Skeletal muscle cell (primary cell): Measurements from ENCODE around the gene RPTOR.

ENCODE experiments used
- DNase-seq: peaks from one replicate; pipeline ENCODE4 v3.0.0-alpha.2; 2010; ENCODE audit warnings: low read depth
- H3K4me3 ChIP-seq: 2 replicates; pipeline ENCODE4 v1.5.1; 2011; ENCODE audit warnings: low read depth, mild to moderate bottlenecking, control low read depth, low read length, moderate library complexity

Gene RPTOR

DNA sequence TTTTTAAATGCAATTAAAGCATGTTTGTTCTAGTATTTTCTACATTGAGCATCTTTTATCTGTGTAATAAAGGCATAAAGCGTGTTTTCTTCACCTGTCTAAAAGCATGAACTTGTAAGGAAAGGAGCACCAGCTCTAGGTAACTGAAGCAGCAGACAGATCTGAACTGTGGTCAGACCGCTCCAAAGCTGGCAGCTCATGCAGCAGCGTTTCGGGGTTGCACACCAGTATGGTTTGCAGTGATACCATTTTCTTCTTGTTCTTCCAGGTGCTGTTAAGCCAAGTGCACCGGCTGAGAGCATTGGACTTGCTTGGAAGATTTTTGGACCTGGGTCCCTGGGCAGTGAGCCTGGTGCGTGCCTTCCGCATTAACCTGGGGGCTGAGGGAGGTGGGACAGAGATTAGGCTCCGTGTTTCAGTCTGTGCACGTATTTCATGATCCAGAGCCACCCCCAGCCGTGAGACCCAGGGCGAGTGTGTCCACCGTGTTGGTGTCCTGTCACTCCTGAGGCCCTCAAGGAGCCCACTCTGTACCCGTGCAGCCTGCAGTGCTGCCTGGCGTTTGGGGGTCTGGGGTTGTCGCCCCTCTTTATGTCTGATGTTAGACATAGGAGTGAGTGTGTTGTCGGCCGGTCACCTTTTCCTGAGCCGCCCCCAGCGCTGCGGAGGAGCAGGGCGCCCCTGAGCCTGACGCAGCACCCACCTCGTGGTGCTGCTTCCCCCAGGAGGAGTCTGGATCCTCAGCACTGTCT lies 310.7 kb downstream of the RPTOR start:
- DNase-seq, result no peak
- H3K4me3 ChIP-seq, result no peak overlapping the region

DNA sequence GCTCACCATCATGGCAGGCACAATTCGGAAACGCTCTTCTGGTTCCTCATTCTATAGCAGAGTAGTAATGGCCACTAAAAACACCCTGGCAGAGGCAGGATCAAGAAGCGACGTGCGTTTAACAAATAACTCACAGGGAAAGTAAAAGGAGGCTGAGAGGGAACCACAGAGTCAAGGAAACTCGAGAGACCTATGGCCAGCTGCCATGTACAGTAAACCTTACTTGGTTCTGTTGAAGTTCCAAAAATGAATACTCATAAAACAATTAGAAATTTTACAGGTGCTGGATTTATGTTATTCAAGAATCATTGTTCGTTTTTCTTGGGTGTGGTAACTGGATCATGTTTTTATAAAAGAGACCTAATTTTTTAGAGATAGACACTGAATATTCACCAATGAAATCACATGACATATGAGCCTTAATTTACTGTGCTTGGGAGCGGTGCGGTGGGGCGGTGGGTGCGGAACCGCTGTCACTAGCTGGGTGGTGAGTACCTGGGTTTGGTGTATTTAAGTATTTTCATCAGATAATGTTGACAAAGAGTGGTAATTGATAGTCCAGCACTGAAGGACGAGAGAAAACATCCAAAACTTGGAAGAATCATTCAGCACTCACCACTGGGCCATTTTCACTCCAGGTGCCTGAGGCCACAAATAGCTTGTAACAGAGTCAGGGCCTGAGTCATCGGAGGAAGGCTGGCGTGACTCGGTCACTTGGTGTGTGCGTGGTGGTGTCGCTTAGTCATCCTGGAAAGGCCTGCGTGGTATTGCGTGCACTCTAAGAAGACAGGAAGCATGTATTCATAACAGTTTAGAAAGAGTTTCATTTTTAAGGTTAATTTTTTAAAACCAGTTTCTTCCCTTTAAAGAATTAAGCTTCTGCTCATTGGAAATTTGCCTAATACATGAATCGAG lies 311.6 kb downstream of the RPTOR start:
- H3K4me3 ChIP-seq, result no peak overlapping the region

DNA sequence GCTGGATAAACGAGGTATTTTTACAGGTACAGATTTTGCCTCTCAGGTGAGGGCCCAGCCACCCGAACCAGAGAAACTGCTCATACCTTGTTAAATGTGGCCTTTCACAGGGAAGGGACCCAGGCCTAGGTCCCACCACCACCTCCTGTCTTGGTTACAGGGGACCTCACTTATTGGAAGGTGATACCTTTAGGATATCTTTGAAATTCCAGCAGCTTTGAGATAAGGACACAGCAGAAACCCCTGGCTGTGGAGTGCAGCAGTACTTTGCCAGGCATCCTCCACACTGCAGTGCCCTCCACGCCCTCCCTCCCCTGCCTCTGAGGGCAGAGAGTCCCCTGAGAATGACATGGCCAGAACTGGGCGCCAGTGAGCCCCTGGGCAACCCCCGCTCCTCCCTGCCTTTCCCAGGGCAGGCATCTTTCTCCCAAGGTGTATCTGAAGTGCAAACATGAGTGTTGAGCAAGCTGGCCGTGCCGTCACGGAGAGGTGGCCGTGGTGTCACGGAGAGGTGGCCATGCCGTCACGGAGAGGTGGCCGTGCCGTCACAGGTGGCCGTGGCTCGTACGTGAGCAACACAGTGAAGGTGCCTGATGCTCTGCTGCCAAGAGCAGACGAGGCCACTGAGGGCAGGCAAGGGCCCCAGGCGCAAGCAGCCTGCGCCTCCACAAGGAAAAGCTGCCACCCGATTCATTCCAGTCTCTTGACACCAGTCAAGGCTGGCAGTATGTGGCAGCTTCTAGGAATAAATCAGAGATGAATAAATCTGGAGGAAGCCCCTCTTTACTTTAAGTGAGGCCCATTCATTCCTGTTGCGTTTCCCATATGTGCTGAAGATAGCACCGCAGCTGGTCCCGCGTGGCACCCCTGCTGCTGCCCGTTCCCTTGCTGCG lies 312.5 kb downstream of the RPTOR start:
- H3K4me3 ChIP-seq, result no peak overlapping the region

More for the DNA sequence above, 311.6 kb downstream of the RPTOR start:
- peak; percentile 95 for DNase-seq

DNA sequence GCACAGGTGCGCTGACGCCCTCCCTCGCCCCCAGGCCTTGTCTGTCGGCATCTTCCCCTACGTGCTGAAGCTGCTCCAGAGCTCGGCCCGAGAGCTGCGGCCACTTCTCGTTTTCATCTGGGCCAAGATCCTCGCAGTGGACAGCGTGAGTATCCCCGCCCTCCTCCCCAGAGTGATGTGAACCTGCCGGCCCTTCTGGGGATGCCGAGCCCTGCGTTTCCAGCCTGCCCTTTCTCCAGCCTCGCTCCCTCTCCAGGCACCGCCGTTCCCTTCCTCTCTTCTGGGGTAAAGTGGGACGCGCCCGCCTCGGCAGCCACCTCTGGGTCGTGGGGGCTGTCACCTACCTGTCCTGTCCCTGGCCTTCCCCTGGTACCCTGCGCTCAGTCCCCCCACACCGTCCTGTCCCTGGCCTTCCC lies 313.1 kb downstream of the RPTOR start:
- DNase-seq, result no peak
- no peak overlapping the region for H3K4me3 ChIP-seq

More for the DNA sequence above, 312.5 kb downstream of the RPTOR start:
- DNase-seq, result no peak

DNA sequence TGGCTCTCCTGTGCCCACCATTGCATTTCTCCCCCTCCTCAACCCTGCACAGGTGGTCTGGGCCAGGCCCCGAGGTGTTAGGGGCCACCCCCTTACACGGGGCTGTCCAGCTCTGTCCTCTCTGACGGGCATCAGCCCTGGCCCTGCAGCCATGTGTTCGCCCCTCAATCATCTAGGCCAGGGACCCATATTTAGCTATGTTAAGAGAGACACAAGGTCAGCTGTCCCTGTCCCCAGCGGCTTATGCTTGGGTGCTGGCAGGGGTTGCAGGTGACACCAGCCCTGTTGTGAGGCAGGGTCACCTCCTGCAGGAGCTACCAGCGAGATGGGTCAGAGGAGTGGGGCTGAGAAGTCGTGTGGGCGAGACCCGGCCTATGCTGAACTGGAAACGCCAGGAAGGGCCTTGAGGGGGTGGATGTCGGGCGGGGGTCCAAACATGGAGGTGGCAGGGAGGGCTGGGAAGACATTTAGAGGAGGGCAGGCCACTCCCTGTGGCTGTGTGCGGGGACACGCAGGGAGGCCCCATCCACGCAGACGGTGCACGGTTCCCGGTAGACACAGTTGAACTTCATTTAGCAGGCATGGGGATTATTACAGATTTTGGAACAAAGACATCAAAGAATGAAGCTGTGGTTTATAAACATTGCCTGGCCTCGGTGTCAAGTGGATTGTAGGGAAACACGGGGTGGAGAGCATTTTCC lies 313.8 kb downstream of the RPTOR start:
- no peak for DNase-seq

DNA sequence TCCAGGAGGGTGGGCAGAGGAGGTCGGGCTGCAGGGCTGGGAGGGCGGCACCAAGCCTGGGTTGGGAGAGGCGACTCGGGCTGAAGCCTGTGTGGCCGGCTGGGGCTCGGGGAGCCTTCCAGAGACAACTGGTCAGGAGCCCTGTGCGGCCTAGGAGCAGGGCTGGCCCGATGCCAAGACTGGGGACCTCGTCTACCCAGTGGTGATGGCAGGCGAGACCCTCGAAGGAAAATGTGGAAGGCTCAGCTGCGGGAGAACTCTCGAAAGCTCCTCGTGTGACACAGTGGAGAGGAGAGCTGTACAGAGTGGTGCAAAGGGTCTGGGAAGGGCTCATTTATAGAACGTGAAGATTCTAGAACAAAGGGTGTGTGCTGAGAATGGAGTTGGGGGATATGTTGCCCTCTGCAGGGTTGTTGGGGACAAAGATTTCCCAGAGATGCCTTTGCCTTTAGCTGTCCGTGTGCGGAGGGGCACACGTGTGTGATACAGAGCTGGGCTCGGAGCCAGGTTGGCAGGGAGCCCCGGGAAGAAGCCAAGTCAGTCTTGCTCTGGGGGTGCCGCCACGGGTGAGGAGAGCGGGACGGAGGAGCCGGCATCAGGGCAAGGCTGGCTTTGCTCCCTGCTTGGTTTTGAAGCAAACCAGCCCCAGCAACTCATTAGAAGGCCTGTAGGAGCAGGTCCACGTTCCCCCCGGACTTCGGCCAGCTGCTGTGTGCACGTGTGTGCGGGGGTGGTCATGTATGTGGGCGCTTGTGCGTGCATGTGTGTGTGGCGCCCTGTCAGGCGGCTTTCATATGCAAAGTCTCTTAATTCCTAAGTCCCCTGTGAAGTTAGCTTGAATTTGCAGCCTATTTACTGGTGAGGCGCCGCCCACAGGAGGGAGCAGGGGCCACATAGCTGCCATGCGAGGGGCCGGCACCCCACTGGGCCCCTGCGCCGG lies 314.6 kb downstream of the RPTOR start:
- DNase-seq, result peak; percentile 89
- no peak overlapping the region for H3K4me3 ChIP-seq

More for the DNA sequence above, 313.8 kb downstream of the RPTOR start:
- no peak overlapping the region for H3K4me3 ChIP-seq

DNA sequence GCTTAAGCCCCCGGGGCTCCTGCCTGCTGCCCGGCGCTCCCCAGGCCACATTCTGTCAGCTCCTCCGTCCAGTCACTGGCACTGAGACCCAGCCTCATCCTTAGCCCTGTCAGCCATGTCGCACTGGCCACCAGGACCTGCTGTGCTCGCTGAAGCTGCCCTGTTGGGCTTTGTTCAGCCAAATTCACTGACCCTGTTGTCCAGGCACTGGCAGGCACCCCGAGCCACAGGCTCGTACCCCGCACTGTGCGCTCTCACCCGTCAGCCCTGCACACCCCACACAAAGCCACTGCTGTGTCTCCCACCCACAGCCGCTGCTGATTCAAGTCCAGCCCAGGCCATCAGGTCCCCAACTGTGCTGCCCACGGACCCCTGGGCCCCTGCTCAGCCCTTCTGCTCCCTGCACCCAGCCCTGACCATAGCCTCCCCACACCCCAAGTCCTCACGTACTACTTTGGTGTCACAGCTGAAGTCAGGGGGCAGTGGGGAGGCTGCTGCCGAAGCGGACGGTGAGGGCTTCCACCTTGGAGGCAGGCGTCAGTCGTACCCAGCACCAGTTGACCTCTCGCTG lies 315.5 kb downstream of the RPTOR start:
- DNase-seq, result no peak
- H3K4me3 ChIP-seq, result no peak overlapping the region

DNA sequence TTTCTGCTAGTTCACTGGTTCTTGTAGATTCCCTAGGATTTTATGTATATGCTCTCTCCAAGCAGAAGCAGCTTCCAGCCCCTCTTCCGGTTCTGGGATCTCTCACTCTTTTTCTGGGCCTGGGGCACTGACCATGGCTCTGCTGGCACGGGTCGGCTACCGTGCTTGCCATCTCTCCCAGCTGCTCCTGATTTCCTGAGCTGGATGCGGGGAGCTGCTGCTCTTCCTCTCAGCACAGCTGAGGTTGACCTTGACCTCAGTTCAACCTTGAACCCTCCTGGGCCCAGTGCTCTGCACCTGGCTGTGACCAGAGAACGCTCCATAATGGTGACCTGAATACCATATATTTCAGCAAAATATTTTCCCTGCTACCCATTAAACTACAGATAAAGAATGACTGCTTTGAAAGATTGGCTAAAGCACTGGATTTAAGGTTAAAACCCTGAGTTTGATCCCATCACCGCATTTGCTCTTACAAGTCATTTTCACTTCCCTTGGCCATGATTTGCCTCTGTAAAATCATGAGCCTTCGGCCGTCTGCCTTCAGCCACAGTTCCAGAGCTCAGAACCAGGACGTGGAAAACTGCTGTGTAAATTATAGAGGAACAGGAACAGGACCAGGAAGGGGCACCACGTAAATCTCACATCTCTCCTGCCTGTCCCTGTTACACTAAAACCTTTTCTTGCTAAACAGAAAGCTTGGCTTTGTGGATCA lies 316.2 kb downstream of the RPTOR start:
- no peak for DNase-seq
- H3K4me3 ChIP-seq, result no peak overlapping the region

DNA sequence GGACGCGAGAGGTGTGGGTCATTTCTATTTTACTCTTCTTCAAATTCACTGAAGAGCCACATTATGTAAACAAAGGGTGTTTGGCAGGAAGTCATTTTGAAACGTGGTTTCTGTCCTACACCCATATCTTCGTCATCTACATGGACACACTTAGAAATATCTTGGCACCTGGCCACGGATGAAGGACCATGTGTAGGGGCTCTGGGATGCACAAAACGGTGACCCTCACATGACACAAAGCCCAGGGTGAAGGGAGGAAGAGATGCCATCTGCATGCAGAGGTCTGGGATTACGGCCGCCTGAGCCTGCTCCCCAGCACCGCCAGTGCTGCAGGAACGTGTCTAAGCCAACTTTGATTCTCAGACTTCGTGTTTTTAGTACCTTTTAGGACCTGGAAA lies 316.8 kb downstream of the RPTOR start:
- DNase-seq, result no peak
- H3K4me3 ChIP-seq, result no peak overlapping the region

DNA sequence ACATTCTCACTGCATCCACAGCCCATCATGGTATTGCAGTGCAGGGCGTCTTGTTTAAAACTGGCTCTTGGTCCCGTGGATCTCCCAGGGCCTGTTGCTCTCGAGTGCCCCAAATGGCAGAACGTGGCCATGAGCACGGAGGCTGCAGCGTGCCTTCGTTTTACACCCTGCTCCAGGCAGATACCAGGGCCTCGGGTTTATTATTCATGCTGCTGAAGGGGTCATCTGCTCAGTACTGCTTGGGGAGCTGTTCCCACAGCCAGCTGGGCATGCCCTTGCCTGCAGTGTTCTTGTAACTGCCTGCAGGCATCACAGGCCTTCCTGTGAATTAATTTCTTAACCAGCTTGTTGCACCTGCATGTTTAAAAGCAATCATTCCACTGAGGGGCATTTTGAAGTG lies 317.3 kb downstream of the RPTOR start:
- DNase-seq, result no peak

DNA sequence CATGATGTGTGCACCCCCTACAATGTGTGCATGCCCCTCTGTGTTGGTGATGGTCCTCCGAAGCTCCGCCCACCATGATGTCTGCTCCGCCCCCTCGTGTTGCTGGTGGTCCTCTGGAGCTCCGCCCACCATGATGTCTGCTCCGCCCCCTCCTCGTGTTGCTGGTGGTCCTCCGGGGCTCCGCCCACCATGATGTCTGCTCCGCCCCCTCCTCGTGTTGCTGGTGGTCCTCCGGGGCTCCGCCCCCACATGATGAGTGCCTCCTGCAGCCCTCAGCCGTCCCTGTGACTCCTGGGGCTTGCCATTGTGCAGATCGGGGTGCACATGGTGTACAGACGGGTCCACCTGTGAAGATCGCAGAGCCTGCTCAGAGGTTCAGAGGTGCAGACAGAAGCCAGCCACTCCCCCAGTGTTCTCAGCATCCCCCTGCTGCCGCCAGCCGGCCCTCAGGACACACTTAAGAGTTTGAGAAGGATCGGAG lies 317.9 kb downstream of the RPTOR start:
- H3K4me3 ChIP-seq, result no peak overlapping the region
- DNase-seq, result no peak

More for the DNA sequence above, 317.3 kb downstream of the RPTOR start:
- no peak overlapping the region for H3K4me3 ChIP-seq

DNA sequence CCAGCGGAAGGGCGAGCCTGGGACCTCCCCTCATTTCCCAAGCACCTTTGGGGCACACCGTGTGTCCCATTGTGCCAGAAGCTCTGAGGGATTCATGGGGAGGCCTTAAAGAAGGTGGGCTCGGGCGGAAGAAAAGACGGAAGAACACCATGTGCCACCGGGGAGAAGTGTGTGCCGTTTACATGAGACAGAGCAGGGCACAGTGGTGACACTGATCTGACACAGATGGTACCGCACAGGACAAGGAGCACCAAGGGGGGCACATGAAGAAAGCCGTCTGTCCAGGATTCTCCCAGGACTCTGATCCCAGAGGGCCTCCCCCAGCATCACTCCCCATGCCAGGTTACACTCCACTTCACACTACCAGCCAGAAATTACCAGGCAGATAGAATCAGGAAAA lies 318.3 kb downstream of the RPTOR start:
- no peak overlapping the region for H3K4me3 ChIP-seq
- DNase-seq, result no peak

DNA sequence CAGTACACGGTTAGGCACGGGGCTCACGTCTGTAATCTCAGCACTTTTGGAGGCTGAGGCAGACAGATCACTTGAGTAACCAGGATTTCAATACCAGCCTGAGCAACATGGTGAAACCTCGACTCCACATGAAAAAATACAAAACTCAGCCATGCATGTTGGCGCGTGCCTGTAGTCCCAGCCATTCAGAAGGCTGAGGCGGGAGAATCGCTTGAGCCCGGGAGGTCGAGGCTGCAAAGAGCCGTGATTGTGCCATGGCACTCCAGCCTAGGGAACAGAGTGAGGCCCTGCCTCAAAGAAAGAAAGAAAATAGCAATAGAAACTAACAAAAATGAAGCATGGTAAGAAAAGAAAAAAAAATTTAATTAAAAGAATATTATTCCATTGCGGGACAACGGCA lies 319.0 kb downstream of the RPTOR start:
- H3K4me3 ChIP-seq, result no peak overlapping the region
- DNase-seq, result no peak

DNA sequence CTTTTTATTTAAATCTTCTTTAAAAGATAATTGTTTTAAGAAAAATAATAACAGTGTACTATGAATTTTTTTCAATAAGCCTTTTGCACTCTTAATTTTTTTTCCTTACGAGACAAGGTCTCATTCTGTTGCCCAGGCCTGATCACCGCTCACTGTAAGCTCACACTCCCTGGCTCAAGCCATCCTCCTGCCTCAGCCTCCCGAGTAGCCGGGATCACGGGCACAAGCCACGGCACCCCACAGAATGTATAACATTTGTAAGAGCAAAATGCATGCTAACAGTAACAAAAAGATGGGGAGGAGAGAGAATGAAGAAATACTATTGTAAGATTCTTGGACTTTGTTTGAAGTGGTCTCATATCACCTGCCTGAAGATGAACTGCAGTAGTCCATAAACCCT lies 320.1 kb downstream of the RPTOR start:
- no peak for DNase-seq
- H3K4me3 ChIP-seq, result no peak overlapping the region

DNA sequence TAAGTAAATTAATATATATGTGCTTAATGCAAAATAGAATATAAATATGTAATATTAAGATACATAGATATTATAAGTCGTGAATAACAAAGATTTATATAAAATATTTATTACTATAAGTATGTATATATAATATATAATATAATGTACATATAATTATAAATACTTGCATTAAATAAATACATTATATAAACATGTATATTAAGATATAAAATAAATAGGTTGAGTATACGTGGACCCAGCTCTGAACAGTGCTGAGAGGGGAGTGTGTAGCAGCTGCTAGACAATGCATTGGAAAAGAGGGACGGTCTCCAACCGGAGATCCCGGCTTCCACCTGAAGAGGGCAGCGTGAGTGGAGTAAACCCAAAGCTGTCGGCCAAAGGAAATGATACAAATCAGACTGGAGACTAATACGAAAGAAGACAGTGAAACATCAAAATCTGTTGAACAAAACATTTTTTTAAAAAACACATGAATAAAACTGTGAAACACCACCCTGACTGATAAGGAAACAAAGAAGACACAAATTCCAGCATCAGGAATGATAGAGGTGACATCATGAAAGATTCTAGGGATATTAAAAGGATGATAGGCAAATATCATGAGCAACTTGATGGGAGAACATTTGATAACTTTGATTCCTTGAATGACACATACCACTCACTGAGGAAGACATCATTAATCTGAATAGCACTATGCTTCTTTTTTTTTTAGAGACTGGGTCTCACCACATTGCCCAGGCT lies 321.6 kb downstream of the RPTOR start:
- no peak overlapping the region for H3K4me3 ChIP-seq
- DNase-seq, result no peak

DNA sequence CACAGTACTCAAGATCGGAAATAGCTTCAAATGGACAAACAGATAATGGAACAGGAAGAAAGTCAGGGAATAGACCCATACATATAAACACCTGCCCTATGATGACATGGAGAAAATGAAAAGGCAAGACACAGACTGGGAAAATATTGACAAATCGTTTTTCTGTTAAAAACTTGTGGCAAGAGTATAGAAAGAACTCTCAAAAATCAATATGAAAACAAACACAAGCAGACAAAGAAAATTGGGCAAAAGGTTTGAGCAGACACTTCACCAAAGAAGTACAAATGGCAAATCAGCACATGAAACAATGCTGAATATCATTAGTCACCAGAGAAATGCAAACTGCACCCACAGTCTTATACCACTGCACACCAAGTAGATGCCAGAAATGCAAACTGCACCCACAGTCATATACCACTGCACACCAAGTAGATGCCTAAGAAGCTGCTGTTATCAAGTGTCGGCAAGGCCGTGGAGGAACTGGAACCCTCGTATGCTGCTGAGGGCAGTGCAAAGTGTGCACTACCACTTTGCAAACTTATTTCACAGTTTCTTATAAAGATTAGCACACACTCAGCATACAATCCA lies 323.5 kb downstream of the RPTOR start:
- DNase-seq, result no peak
- no peak overlapping the region for H3K4me3 ChIP-seq
